NAMALWA (cell line): ENCODE data around the gene ATP4B.

Experiments
- DNase-seq: peaks from one replicate; pipeline ENCODE4 v3.0.0-alpha.2; 2015; ENCODE audit warnings: low spot score

Gene ATP4B

DNA sequence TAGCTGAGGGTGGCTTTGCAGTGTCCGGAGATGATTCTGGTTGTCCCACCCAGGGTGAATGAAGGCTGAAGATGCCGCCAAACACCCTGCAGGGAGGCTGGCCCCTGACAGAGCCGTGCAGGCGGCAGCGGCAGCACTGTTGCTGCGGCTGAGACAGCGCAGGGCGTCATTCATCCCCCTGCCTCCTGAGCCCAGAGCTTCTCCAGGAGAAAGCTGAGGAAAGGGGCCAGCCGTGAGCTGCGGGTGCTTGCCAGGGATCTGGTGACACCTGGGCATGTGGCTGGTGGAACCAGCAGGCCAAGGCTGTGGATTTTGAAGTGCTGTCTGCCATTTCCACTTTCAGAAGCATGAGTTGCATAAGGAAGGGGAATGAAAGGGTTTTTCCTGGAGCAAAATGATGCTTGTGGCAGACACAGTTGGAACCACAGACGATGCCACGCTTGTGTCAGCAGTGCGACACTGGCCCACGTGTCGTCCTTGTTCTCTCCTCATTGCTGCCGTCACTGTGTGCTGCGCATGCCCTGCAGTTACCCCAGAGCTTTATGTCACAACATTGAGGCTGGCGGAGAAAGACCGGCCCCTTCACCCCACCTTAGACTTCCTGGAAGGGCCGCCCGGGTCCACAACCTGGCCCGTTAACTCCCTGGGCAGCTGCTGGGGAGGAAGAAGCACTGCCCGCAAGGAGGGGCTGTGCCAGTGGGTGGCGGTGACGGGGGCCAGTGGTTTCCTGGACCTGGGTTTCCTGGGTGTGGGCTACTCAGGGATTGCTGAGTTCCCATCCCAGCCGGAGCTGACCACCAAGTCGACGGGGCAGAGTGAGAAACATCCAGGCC is 50.7 kb downstream of the ATP4B start:
- DNase-seq = no peak

DNA sequence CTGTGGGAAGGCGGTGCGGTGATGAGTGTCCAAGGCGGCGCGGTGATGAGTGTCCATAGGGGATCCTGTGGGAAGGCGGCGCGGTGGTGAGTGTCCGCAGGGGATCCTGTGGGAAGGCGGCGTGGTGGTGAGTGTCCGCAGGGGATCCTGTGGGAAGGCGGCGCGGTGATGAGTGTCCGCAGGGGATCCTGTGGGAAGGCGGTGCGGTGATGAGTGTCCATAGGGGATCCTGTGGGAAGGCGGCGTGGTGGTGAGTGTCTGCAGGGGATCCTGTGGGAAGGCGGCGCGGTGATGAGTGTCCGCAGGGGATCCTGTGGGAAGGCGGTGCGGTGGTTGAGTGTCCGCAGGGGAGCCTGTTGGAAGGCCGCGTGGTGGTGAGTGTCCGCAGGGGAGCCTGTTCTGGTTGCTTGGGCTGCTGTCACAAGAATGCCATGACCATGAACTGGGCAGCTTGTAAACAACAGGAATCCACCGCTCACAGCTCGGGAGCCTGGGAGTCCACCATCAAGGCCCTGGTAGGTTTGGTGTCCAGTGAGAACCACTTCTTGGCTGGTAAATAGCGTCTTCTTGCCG is 52.0 kb downstream of the ATP4B start:
- no peak for DNase-seq

DNA sequence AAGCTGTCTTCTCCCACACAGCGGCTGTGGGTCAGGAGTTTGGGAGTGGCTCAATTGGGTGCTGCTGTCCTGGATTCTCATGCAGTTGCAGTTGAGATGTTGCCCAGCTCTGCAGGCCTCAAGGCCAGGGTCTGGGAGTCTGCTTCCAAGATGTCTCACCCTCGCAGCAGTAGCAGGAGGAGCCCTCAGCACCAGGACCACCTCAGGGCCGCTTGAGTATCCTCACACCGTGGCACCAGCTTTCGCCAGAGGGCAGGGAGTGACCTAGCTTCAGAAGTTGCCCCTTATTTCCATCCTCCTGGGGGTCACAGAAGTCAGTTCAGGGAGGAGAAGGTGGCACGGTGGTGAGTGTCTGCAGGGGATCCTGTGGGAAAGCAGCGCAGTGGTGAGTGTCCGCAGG is 52.5 kb downstream of the ATP4B start:
- no peak for DNase-seq

DNA sequence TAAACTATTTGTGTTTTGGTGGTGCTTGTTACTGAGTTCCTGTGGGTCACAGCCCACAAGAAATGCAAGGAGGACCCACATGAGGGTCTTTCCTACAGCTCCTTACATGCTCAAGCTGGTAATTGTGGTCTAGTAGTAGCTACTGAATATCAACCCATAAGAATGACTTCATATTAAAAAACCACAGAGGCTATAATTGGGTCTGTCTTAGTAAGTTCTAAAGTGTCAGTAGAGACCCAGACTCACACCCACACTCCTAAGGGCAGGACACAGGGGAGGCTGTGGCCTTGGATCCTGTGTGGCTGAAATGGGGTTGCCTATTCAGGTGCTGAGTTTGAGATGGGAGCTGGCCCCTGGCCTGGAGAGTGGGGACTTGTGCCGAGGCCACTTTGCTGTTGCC is 53.8 kb downstream of the ATP4B start:
- DNase-seq = no peak

DNA sequence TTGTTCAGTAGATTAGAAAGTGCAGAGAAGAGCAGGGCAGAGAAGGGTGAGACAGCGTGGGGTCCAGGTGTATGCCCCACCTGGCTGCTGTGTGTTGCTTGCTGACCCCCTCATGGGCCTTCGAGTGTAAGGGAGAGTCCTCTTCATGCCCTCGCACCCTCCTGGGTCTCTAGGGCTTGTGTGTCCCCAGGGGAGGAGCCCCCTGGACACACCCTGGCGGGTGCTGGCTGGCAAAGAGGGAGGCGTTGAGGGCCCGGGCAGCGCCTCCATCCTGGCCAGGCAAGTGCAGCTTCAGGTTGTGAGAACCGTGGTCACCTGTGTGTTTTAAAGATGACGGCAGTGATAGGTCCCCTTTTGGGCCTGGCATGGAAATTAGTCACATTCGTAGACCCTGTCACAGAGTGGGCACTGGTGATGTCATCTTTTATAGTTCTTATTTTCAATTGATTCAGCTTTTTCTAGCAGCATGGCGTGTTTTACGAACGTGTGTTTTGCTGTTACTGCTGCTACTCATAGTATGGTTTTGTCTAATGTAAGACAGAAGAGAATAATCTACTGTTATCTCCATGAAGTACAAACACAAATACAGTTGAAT is 54.8 kb downstream of the ATP4B start:
- DNase-seq = no peak

DNA sequence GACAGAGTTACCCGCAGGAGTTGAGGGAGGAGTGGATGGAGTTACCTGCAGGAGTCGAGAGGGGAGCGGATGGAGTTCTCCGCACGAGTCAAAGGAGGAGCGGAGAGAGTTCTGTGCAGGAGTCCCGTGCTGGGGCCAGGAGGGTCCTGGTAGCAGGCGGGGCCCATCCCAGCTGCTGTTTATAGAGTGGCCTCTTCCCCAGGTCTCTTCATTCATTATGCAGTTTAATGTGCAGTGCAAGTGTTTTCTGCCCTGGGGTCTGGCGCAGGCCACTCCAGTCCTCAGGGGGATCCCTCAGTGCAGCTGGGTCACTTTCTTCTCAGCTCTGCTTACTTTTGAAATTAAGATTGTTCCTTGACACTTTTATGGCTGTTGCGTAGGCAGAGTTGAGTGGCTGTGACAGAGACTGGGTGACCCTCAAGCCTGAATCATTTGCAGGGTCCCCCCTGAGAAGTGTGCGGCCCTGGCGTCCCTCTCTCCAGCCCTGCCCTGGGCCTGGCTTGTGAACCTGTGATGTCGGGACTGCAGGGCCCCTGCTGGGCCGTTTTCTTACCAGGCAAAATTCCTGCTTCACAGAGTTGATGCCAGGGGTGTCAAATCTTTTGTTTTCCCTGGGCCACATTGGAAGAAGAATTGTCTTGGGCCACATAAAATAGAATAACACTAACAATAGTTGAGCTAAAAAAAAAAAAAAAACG is 55.6 kb downstream of the ATP4B start:
- no peak for DNase-seq

DNA sequence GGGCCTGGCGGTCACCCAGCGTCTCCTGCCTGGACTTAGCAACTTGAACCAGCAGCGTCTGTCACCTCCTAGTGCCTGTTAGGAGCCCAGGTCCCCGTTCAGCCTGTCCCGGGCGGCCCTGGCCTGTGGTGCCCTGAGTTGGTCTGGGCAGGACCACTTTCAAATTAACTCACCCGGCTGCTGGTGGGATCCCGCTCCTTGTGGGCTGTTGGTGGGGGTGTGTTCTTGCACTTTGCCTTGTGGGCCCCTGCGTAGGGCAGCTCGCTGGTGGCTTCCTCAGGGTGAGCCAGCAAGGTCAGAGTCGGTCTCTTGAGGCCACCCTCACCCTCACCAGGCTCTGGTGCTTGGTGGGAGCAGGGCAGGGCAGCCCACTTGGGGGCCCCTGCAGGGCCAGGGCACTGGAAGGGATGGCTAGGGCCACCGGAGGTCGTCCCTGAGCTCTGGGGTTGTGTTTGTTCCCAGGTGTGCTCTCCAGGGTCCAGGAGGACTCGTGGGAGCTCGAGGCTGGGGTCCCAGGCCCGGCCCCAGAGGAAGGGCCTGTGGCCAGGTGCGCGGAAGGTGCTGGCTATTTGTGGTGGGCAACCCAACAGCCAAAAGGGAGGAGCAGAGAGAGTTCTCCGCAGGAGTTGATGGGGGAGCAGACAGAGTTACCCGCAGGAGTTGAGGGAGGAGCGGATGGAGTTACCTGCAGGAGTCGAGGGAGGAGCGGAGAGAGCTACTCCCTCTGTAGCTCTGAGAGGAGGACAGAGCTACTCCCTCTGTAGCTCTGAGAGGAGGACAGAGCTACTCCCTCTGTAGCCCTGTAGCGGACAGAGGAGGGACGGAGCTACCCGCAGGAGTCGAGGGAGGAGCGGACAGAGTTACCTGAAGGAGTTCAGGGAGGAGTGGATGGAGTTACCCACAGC is 56.6 kb downstream of the ATP4B start:
- no peak for DNase-seq

DNA sequence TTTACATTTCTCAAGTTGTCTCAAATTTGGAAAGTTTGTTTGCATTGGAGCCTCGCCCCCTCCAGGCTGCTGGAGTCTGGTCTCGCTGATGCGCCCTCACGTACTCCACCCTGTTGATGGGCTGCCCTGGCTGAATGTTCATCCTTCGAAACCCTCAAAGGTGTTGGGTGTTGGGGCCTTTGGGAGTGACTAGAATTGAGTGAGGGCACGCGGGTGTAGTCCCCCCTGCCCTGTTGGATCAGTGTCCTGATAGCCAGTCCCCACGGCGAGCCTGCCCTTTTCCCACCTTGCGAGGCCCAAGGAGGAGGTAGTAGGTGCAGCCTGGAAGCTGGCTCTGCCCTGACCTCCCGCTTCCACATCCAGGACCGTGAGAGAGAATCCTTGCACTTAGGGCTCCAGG is 58.6 kb downstream of the ATP4B start:
- no peak for DNase-seq
